K562 (cell line): ENCODE data around the gene NMNAT1. TPM values are rescaled to one million over a fixed set of nuclear protein-coding genes. Genes with fewer than 3 reads are reported as not detected.
A peak's percentile ranks its signal among the peaks of the same experiment; 100 is the strongest.

Experiments
- MAFF ChIP-seq: IDR thresholded peaks from 2 replicates; pipeline ENCODE4 v1.6.1; 2012; ENCODE audit warnings: low read length, improper control_type of control experiment
- MTA1 ChIP-seq: fragments of 450-650 bp; IDR thresholded peaks from 2 replicates; pipeline ENCODE4 v1.6.1; 2017; ENCODE audit warnings: borderline replicate concordance
- MYC ChIP-seq, 2 experiments: fragments of 250-450 bp in 1 of 2; sonication (Bioruptor Pico) in 1 of 2; IDR thresholded peaks; 2 replicates each; pipeline versions ENCODE4 v1.5.1 to v1.6.1; 2012 to 2021; ENCODE audit warnings: low read depth in 2 of 2, borderline replicate concordance in 1 of 2, improper control_type of control experiment in 1 of 2, low read length in 1 of 2, mild to moderate bottlenecking in 1 of 2, moderate library complexity in 1 of 2
- NCOA2 ChIP-seq, 2 experiments: fragments of 450-650 bp; IDR thresholded peaks; 2 replicates each; pipeline ENCODE4 v1.6.1; 2018; ENCODE audit warnings: mild to moderate bottlenecking in 2 of 2, moderate library complexity in 1 of 2; ENCODE audit not compliant: partially characterized antibody in 2 of 2
- RUNX1 ChIP-seq: sonication (generic); IDR thresholded peaks from 2 replicates; pipeline ENCODE4 v1.6.1; 2016; ENCODE audit warnings: antibody characterized with exemption, low read depth
- SAP30 ChIP-seq: fragments of 200-600 bp; sonication (generic); IDR thresholded peaks from 2 replicates; pipeline ENCODE4 v1.6.1; 2012; ENCODE audit warnings: borderline replicate concordance, low read depth, mild to moderate bottlenecking, moderate library complexity, low read length, control low read depth, inconsistent platforms; ENCODE audit not compliant: insufficient read depth, poor library complexity, severe bottlenecking
- STAG1 ChIP-seq: sonication (generic); formaldehyde crosslinking; IDR thresholded peaks from 2 replicates; pipeline ENCODE4 v1.5.0; 2020; ENCODE audit warnings: missing genetic modification reagents, borderline replicate concordance
- TSHZ1 ChIP-seq: fragments of 250-450 bp; sonication (Bioruptor Pico); IDR thresholded peaks from 2 replicates; pipeline ENCODE4 v1.4.0; 2020; ENCODE audit warnings: mild to moderate bottlenecking, moderate library complexity
- USF1 ChIP-seq: sonication (generic); formaldehyde crosslinking; IDR thresholded peaks from 2 replicates; pipeline ENCODE4 v1.9.0; 2022; ENCODE audit warnings: mild to moderate bottlenecking, missing genetic modification reagents
- ZBTB7A ChIP-seq: IDR thresholded peaks from 2 replicates; pipeline ENCODE4 v1.6.1; 2011; ENCODE audit warnings: low read depth, mild to moderate bottlenecking, low read length, moderate library complexity, borderline replicate concordance; ENCODE audit not compliant: control insufficient read depth
- ZNF124 ChIP-seq: sonication (generic); formaldehyde crosslinking; IDR thresholded peaks from 2 replicates; pipeline ENCODE4 v1.8.1; 2022; ENCODE audit warnings: missing genetic modification reagents
- ZNF780A ChIP-seq: fragments of 250-450 bp; sonication (Bioruptor Pico); IDR thresholded peaks from 2 replicates; pipeline ENCODE4 v1.5.0; 2021; ENCODE audit warnings: mild to moderate bottlenecking
- polyA plus RNA-seq, 8 experiments: library from polyadenylated mRNA; depleted of rRNA in 4 of 8; stranded (reverse) in 5 of 8; unstranded in 3 of 8; fragments of >200 nt; fragmentation: Nextera tagmentation in 2 of 8; fragmentation: Illumina TruSeq in 1 of 8; extraction: Ambion mirVana in 2 of 8; extraction: Trizol in 1 of 8; gene quantifications; 2 replicates each; pipeline versions ENCODE4 v1.2.1 to v1.2.3, GENCODE V29; 2011 to 2014; ENCODE audit warnings: inconsistent platforms in 1 of 8, missing spikeins in 1 of 8
- total RNA-seq, 7 experiments: library from RNA; depleted of rRNA in 6 of 7; stranded (reverse); fragments of >200 nt in 6 of 7; fragmentation: Illumina TruSeq in 2 of 7; extraction: Trizol in 2 of 7; gene quantifications; 2 replicates each; pipeline versions ENCODE4 v1.2.1 to v1.2.3, GENCODE V29; 2011 to 2021; ENCODE audit warnings: low replicate concordance in 1 of 7
- TF ChIP-seq, protein P1 (sequence below): fragments of 250-450 bp; sonication (Bioruptor Pico); IDR thresholded peaks from 2 replicates; pipeline ENCODE4 v1.8.0; 2021; ENCODE audit warnings: borderline replicate concordance, mild to moderate bottlenecking, moderate library complexity; ENCODE audit not compliant: poor library complexity, severe bottlenecking
- TF ChIP-seq, protein P2 (sequence below): fragments of 450-650 bp; conservative IDR thresholded peaks from 2 replicates; pipeline ENCODE4 v1.6.1; 2016; ENCODE audit warnings: missing genetic modification characterization, low read depth, mild to moderate bottlenecking, missing compliant biosample characterization, moderate library complexity
- TF ChIP-seq, protein P3 (sequence below): sonication (generic); formaldehyde crosslinking; IDR thresholded peaks from 2 replicates; pipeline ENCODE4 v1.8.0; 2022; ENCODE audit warnings: missing genetic modification reagents, mild to moderate bottlenecking, borderline replicate concordance

The NMNAT1 gene
- total and polyA plus RNA-seq, 9 of the 15 experiments (the other 6 are each of a cell fraction or from before 2014, with no cell fraction given), result 5.1 to 14.6 (median 12.1) TPM

- TF ChIP-seq, protein P1, sequence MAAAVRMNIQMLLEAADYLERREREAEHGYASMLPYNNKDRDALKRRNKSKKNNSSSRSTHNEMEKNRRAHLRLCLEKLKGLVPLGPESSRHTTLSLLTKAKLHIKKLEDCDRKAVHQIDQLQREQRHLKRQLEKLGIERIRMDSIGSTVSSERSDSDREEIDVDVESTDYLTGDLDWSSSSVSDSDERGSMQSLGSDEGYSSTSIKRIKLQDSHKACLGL (CRISPR knock-in tag), result no peak
- TF ChIP-seq, protein P2, sequence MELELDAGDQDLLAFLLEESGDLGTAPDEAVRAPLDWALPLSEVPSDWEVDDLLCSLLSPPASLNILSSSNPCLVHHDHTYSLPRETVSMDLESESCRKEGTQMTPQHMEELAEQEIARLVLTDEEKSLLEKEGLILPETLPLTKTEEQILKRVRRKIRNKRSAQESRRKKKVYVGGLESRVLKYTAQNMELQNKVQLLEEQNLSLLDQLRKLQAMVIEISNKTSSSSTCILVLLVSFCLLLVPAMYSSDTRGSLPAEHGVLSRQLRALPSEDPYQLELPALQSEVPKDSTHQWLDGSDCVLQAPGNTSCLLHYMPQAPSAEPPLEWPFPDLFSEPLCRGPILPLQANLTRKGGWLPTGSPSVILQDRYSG, result no peak
- TF ChIP-seq SAP30 (peak; percentile 19), NCOA2 (IDR thresholded peaks at IDR 0.05; ENCODE audit: partially characterized antibody in 2 of 2) (no peak), MYC (IDR thresholded peaks at IDR 0.05; ENCODE audit: low read depth, low read length) (peak; percentile 2; the same call in 1 of the 2 replicates), MYC (CRISPR knock-in tag; IDR thresholded peaks at IDR 0.05; ENCODE audit: borderline replicate concordance, low read depth) (peak; percentile 9; the same call in 1 of the 2 replicates), RUNX1 (no peak), ZNF124 (CRISPR knock-in tag) (no peak), MTA1 (no peak), STAG1 (CRISPR knock-in tag) (no peak), TSHZ1 (CRISPR knock-in tag) (no peak), MAFF (peak; percentile 2; the same call in 1 of the 2 replicates), ZBTB7A (no peak), USF1 (CRISPR knock-in tag) (no peak), ZNF780A (CRISPR knock-in tag) (no peak)
- TF ChIP-seq, protein P3, sequence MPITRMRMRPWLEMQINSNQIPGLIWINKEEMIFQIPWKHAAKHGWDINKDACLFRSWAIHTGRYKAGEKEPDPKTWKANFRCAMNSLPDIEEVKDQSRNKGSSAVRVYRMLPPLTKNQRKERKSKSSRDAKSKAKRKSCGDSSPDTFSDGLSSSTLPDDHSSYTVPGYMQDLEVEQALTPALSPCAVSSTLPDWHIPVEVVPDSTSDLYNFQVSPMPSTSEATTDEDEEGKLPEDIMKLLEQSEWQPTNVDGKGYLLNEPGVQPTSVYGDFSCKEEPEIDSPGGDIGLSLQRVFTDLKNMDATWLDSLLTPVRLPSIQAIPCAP (CRISPR knock-in tag), result no peak
Observed at GRCh38 chr1:10033359-10033845, 90.1 kb downstream of the NMNAT1 start (continued).
